HG03064 (cell line): ENCODE results near the gene FHAD1.

Source experiments
- ATAC-seq: cut with Tn5 transposase; IDR thresholded peaks from one replicate; pipeline ENCODE4 v1.9.1; 2021; ENCODE audit warnings: low read depth; ENCODE audit not compliant: unreplicated experiment

FHAD1 gene

GRCh38 chr1:15246960-15247614 is at the start of gene FHAD1:
Gene FHAD1, plus strand, starts transcription at chr1:15247223. Its CDS starts 4,562 bp downstream, at chr1:15251785.
- no peak for ATAC-seq

DNA sequence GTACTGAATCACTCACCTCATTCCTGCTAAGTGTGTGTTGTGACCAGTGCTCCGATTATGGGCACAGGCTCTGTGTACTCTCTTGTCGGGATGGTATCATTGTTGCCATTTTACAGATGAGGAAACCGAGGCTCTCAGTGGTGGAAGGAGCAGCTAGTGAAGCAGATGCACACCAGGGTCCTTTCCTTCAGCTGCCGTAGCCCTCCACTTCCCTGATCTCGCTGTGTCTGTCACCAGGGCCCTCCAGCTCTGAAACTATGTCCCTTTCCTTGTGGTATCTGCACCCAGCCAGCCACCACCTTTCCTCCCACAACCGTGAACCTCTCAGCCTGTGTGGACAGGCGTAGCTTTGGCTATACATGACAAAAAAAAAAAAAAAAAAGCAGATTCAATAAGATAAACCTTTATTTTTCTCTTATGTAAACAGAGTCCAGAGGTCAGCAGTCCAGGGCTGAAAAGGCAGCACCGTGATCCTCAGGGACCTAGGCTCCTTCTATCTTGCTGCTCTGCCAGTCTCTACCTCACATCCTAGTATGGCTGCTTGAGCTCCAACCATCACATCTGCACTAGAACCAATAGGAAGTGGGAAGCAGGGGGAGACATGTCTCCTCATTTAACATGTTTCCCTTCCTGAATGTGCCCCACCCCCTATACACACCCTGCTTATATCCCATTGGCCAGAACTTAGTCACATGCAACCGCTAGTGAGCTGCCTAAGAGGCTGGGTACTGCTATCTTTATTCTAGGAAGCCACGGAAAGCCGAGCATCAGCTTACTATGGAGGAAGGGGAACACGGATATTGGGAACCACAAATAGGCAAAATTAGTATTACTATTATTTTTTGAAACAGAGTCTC is 49.2 kb upstream of the FHAD1 start:
- no peak for ATAC-seq

DNA sequence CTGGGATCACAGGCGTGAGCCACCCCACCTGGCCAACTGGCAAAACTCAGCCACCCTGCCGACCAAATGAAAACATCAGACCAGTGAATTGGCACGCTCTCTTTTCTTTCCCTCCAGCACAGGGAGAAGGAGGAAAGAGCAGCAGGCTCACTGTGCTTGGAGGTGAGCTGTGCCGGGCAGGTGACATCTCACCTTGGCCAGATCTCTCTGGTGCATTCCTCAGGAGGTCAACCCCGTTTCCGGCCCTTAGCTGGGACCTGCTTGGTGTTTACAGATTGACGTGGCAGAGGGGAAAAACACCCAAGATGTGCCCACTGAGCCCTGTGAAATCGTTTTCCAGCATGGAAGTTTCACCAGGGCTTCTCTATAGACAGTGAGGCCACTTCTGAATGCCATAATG is 48.3 kb upstream of the FHAD1 start:
- no peak for ATAC-seq

- ATAC-seq, result no peak
Observed at GRCh38 chr1:15201221-15201620, 45.8 kb upstream of the FHAD1 start.

- ATAC-seq, result no peak
Observed at GRCh38 chr1:15201849-15202551, 45.0 kb upstream of the FHAD1 start.

DNA sequence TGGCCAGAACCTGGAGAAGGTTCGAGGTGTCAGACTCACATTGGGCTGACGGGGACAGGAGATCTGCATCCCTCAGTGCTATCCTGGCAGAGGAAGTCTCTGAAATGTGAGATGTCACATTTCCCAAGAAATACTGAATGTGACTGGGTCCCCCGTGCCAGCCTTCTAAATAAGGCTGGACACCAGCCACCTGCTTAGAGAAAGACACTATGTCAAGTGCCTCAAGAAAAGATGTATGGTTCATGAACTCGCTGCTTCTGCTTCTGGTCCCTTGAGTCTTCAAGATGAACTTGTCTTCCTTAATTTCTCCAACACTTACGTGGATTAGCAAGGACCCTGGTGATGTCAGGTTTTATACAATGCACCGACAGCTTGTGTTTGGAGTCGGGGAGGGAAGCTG is 42.1 kb upstream of the FHAD1 start:
- ATAC-seq, result no peak

GRCh38 chr1:15205586-15206346 is 41.3 kb upstream of the FHAD1 start:
- ATAC-seq, result no peak

GRCh38 chr1:15206418-15207030 is 40.5 kb upstream of the FHAD1 start:
- no peak for ATAC-seq

- ATAC-seq, result no peak
Observed at GRCh38 chr1:15207031-15207828, 39.8 kb upstream of the FHAD1 start.

- ATAC-seq, result no peak
Observed at GRCh38 chr1:15207829-15208429, 39.1 kb upstream of the FHAD1 start.

- ATAC-seq, result no peak
Observed at GRCh38 chr1:15210651-15211375, 36.2 kb upstream of the FHAD1 start.

DNA sequence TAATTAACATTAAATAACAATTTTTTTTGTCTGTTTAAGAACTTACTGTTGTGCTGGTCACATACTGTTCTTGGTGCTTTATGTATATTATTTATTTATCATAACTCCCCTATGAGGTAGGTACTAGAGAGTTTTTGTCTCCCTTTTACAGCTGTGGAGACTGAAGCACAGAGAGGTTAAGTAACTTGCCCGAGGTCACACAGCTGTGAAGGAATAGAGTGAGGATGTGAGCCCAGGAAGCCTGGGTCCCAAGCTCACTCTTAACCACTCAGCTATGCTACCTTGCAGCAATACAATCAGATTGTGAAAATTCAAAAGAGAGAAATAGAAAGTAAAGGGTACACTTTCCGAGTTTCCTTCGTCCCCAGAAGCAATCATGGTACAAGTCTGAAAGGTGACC is 35.6 kb upstream of the FHAD1 start:
- ATAC-seq, result no peak

GRCh38 chr1:15212216-15212953 is 34.6 kb upstream of the FHAD1 start:
- ATAC-seq, result no peak

- no peak for ATAC-seq
Observed at GRCh38 chr1:15212954-15213291, 34.1 kb upstream of the FHAD1 start.

DNA sequence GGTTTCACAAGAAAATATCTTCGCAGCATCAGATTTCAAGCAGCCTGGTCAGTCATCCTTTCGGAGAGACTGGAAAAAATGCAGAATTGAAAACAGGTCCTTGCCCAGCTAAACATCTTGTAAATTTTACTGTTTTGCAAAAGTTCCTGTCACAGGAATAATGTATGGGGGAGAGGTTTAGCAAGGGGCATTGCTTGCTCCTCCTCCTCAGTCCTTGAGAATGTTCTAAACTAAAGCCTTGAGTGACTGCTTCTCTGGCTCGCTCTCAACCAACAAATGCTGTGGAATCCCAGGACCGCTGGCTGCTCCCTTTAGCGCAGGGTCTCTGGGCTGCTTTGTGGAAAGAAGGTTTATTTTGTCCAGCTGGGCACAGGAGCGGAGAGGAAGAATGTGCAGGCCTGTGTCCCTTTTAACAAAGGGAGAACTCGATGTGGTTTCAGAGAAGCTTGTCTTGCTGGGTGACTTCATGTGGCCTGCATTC is 33.6 kb upstream of the FHAD1 start:
- no peak for ATAC-seq

GRCh38 chr1:15214527-15214926 is 32.5 kb upstream of the FHAD1 start:
- ATAC-seq, result no peak

DNA sequence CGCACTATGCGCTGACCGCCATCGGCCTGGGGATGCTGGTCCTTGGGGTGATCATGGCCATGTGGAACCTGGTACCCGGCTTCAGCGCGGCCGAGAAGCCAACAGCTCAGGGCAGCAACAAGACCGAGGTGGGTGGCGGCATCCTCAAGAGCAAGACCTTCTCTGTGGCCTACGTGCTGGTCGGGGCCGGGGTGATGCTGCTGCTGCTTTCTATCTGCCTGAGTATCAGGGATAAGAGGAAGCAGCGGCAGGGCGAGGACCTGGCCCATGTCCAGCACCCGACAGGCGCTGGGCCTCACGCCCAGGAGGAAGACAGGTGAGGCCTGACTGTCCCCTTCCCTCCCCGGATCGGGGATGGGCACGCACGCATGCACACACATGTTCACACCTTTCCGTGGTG is 31.9 kb upstream of the FHAD1 start:
- no peak for ATAC-seq

GRCh38 chr1:15217654-15218053 is 29.4 kb upstream of the FHAD1 start:
- no peak for ATAC-seq
